Lower leg skin (tissue), 4 donors: ENCODE measurements around the gene OCLN. TPM values are rescaled to one million over a fixed set of nuclear protein-coding genes. Genes with fewer than 3 reads are reported as not detected.
"Not testable (repeated sequence)": the region's sequence is repeated elsewhere in the genome, so short reads cannot be mapped to it uniquely, and the experiment has no call there.

Experiments
- DNase-seq, 2 donors: peaks; one replicate each; pipeline ENCODE4 v3.0.0-alpha.2; 2019; ENCODE audit warnings: low spot score in 2 of 2
- H3K4me3 ChIP-seq: fragments of 200-600 bp; sonication (generic); 2 replicates; pipeline ENCODE4 v1.5.1; 2017; ENCODE audit warnings: mild to moderate bottlenecking, low read depth; ENCODE audit not compliant: poor library complexity, severe bottlenecking
- POLR2A ChIP-seq, 2 donors: fragments of 450-650 bp; IDR thresholded peaks; one replicate each; pipeline ENCODE4 v1.6.1; 2016 to 2017; ENCODE audit warnings: antibody characterized with exemption in 2 of 2, mild to moderate bottlenecking in 1 of 2, moderate library complexity in 1 of 2
- WGBS, 2 donors: methylation state at CpG; one replicate each; pipeline ENCODE4 v1.1.5; 2018; 5-methylcytosine and 5-hydroxymethylcytosine counted together
- intact Hi-C: fragments of 100-400 bp; cut with DNase I; formaldehyde crosslinking; loops from one replicate; pipeline ENCODE4 v1.15.0; 2023; ENCODE audit warnings: low total_unique reads
- total RNA-seq, 4 donors: library from RNA; depleted of rRNA; stranded (reverse); fragments of >200 nt; gene quantifications; one replicate each; pipeline ENCODE4 v1.1.0, GENCODE V29; 2016
- TF ChIP-seq, protein P1 (sequence below), 3 donors: fragments of 450-650 bp; IDR thresholded peaks; one replicate each; pipeline ENCODE4 v1.5.1; 2016; ENCODE audit warnings: antibody characterized with exemption in 3 of 3, mild to moderate bottlenecking in 3 of 3, moderate library complexity in 2 of 3

OCLN gene, protein sequence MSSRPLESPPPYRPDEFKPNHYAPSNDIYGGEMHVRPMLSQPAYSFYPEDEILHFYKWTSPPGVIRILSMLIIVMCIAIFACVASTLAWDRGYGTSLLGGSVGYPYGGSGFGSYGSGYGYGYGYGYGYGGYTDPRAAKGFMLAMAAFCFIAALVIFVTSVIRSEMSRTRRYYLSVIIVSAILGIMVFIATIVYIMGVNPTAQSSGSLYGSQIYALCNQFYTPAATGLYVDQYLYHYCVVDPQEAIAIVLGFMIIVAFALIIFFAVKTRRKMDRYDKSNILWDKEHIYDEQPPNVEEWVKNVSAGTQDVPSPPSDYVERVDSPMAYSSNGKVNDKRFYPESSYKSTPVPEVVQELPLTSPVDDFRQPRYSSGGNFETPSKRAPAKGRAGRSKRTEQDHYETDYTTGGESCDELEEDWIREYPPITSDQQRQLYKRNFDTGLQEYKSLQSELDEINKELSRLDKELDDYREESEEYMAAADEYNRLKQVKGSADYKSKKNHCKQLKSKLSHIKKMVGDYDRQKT
- 100 to 1,000 TPM in 1 of 4 donors, 10 to 100 TPM in 3; 71.0 to 102 (median 89.6) TPM for total RNA-seq

- intact Hi-C loops: no loop called here
- TF ChIP-seq, protein P1, sequence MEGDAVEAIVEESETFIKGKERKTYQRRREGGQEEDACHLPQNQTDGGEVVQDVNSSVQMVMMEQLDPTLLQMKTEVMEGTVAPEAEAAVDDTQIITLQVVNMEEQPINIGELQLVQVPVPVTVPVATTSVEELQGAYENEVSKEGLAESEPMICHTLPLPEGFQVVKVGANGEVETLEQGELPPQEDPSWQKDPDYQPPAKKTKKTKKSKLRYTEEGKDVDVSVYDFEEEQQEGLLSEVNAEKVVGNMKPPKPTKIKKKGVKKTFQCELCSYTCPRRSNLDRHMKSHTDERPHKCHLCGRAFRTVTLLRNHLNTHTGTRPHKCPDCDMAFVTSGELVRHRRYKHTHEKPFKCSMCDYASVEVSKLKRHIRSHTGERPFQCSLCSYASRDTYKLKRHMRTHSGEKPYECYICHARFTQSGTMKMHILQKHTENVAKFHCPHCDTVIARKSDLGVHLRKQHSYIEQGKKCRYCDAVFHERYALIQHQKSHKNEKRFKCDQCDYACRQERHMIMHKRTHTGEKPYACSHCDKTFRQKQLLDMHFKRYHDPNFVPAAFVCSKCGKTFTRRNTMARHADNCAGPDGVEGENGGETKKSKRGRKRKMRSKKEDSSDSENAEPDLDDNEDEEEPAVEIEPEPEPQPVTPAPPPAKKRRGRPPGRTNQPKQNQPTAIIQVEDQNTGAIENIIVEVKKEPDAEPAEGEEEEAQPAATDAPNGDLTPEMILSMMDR (IDR thresholded peaks at IDR 0.05): no peak
- no peak for TF ChIP-seq POLR2A (IDR thresholded peaks at IDR 0.05)
- DNase-seq: peak; percentile 17 to 85
- 1 to 3% methylated on average over 37 to 39 of the region's 56 CpGs for WGBS, 2 donors
- H3K4me3 ChIP-seq: peak within 1 kb of the TSS; percentile 39
Measured at GRCh38 chr5:69492391-69492922, at the start of gene OCLN. Gene OCLN, plus strand, starts transcription at chr5:69492790. Its CDS starts 11,455 bp downstream, at chr5:69504245.

DNA sequence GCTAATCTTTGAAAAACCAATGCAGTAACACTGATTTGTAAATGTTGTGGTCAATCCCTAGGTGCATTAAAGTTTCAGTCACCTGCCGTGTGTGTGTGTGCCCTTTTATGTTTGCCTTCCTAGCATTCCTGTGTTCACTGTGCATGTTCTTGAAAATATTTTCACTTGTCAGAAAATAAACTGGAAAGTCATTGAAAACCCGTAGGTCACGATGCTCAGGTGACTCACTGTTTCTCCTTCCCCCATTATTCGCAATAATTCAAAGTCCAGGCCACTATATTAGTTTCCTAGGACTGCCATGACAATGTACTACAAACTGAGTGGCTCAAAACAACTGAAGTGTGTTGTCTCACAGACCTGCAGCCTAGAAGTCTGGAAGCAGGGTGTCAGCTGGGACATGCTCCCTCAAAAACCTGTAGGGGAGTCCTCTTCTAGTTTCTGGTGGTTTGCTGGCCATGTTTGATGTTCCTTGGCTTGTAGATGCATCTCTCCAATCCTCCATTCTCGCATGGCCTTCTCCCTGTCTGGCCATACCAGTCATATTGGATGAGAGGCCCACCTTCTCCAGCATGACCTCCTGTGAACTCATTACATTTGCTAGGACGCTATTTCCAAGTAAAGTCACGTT lies 48.3 kb upstream of the OCLN start:
- WGBS, 2 donors: 92 to 94% methylated on average over 7 of the region's 7 CpGs
- TF ChIP-seq, protein P1 (IDR thresholded peaks at IDR 0.05): no peak
- TF ChIP-seq POLR2A (IDR thresholded peaks at IDR 0.05): no peak
- H3K4me3 ChIP-seq: no peak overlapping the region
- no peak for DNase-seq
- intact Hi-C loops: no loop called here

DNA sequence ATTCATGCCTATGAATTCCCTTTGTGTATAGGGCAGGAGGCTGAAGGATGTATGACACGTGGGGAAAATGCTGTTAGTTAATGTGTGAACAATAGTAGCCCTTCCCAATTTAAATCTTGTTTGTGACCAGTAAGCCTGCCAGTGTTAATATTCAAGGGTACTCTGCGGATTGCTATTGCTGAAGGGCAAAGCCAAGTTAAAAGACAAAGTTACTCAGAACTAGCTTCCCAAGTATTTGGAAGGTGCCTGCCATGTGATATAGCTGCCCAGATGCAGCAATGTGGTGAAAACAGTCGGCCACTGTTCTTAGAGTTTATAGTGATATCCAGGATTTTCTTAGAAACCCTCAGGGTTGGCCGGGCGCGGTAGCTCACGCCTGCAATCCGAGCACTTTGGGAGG lies 43.1 kb upstream of the OCLN start:
- TF ChIP-seq POLR2A (IDR thresholded peaks at IDR 0.05): no peak
- TF ChIP-seq, protein P1 (IDR thresholded peaks at IDR 0.05): no peak
- no peak overlapping the region for H3K4me3 ChIP-seq
- intact Hi-C loops: no loop called here
- WGBS, 2 donors: 89 to 91% methylated on average over 8 of the region's 8 CpGs
- no peak for DNase-seq

DNA sequence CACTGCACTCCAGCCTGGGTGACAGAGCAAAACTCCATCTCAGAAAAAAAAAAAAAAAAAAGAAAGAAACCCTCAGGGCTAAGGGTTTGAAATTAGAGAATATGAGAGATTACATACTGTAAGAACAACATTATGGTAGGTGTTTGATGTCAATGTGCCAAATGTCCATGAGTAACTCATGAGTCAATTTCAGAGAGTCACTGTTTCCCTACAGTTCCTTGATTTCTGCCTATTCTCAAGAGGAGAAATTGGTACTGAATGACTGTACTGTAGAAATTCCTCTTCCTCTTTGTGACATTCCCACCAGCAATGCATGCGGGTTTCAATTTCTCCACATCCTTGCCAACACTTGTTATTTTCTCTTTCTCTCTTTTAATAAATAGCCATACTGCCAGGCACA lies 42.5 kb upstream of the OCLN start:
- intact Hi-C loops: no loop called here
- WGBS, 2 donors: 77 to 88% methylated on average over 1 of the region's 1 CpG

GRCh38 chr5:69450527-69450926 lies 42.1 kb upstream of the OCLN start:
- DNase-seq, intact Hi-C loops, H3K4me3 ChIP-seq: not testable (repeated sequence)
- 98% methylated on average over 8 of the region's 8 CpGs for WGBS, 2 donors

More for the DNA sequence above, 42.5 kb upstream of the OCLN start:
- H3K4me3 ChIP-seq: no peak overlapping the region
- TF ChIP-seq, protein P1 (IDR thresholded peaks at IDR 0.05): no peak
- no peak for TF ChIP-seq POLR2A (IDR thresholded peaks at IDR 0.05)
- no peak for DNase-seq
